Measurements from ENCODE around the gene NR1H3.
"Not testable (repeated sequence)": the region's sequence is repeated elsewhere in the genome, so short reads cannot be mapped to it uniquely, and the experiment has no call there.

NR1H3 gene

DNA sequence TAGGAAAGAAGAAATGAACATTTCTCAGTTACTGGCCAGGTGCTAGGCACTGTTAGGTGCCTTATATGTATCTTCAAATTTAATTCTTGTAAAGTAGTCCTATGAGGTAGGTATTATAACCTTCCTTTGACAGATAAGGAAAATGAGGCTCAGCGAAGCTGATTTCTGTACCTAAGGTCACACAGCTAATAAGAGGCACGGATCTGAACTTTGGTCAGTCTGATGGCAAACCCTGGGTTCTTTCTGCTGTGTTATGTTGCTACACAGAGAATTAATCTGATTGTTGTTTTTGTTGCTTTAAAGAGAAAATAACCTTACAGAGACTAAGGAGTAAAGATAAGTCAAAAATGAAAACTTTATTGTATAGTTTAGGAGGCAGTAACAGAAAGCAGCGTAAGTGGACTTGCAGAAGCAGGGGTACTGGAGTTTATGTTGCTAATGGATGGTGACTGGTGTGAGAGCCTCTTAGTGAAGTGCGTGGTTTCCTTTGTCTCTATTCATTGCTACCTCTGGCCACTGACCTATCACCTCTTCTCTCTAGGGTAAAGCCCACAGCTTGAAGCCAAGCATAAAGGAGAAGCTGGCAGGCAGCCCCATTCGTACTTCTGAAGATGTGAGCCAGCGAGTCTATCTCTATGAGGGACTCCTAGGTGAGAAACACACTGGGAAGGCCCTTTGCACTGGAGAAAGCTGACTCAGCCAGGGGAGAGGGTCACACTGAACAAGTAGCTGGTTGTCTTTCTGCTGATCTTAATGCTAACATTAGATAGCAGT, 50.4 kb downstream of the NR1H3 start:
- no peak for FAIRE-seq

DNA sequence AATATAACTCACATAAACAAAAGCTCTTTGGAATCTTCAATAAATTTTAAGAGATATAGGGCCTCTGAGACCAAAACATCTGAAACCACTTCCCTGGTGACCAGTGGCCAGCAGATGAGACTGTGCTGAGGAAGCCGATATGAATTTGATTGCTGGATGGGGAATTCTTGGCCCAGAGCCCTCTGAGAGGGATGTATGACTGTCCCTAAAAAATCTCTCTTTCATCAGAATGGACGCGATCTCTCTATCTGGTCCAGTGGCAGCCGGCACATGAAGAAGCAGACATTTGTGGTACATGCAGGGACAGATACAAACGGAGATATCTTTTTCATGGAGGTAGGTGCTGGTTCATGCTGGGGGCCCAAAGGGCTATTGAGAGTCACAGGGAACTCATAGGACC, 57.2 kb downstream of the NR1H3 start:
- no peak for FAIRE-seq

DNA sequence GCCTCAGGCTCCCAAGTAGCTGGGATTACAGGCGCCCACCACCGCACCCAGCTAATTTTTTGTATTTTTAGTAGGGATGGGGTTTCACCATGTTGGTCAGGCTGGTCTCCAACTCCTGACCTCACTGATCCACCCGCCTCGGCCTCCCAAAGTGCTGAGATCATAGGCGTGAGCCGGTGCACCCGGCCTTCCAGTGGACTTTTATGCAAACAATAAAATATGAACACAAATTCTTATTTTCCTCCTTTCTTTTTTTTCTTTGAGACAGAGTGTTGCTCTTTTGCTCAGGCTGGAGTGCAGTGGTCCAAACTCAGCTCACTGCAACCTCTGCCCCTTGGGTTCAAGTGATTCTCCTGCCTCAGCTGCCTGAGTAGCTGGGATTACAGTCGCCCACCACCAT, 58.7 kb downstream of the NR1H3 start:
- not testable (repeated sequence) for FAIRE-seq

DNA sequence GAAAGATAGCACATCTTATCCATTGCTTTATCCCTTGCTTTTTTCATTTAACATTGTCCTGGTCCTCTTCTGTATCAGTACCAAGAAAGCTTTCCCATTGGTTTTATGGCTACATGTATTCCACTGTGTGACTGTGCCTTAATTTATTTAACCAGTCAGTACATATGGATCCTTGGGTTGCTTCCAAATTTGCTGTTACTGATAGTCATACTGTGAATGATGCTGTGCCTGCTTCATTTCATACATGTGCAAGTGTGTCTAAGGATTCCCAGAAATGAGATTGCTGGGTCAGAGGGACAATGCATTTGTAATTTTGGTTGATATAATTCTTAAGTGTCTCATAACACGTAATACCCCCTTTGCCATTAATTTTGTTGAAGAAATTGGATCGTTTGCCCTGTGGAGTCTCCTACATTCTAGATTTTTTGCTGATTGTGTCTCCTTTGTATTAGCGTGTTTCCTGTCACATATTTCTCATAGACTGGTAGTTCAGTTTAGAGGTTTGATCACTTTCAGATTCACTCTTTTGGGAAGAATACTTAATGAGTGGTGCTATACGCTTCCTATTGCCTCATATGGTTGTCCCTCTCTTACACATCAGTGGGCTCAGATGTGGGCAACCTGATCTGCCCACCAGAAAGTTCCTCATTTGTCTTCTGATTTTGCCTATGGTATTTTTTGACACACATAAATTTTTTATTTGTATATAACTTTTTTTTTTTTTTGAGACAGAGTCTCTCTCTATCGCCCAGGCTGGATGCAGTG, 59.5 kb downstream of the NR1H3 start:
- FAIRE-seq: no peak

DNA sequence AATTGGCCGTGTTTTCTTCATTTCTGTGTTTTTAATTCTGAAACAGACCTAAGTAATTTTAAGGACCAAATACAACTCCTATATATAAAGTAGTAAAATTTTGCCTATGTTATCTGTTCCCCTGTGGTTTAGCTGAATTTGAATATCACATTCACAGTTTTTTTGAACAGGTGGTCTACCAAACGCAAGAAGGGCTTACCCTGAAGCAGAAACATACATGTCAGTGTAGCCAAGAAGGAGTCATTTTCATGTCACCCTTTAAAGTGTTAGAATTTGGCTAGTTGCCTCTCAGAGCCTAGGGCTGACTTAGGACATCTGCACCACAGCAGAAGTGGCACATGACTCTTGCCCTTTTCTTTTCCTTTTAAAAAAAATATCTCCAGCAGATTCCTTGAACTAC, 60.4 kb downstream of the NR1H3 start:
- FAIRE-seq: no peak

All from A204.1 (cell line).